Neuronal stem cell (in vitro differentiated cells): ENCODE results near the gene SNX30.

ENCODE experiments used
- DNase-seq: peaks from one replicate; pipeline ENCODE4 v3.0.0-alpha.2; 2013; ENCODE audit warnings: low spot score
- H2AFZ ChIP-seq: one replicate; pipeline ENCODE4 v1.6.1; 2013; ENCODE audit warnings: mild to moderate bottlenecking, low read length, inconsistent platforms
- H2AK5ac ChIP-seq: 2 replicates; pipeline ENCODE4 v1.6.1; 2013; ENCODE audit warnings: low read depth, mild to moderate bottlenecking, inconsistent platforms, low read length, moderate library complexity, mixed read lengths
- H2BK120ac ChIP-seq: 2 replicates; pipeline ENCODE4 v1.6.1; 2013; ENCODE audit warnings: low read depth, mild to moderate bottlenecking, inconsistent platforms, low read length, moderate library complexity, mixed read lengths
- H2BK12ac ChIP-seq: one replicate; pipeline ENCODE4 v1.6.1; 2013; ENCODE audit warnings: low read length, inconsistent platforms
- H2BK15ac ChIP-seq: 2 replicates; pipeline ENCODE4 v1.6.1; 2013; ENCODE audit warnings: mild to moderate bottlenecking, low read length, inconsistent platforms, mixed read lengths
- H2BK5ac ChIP-seq: one replicate; pipeline ENCODE4 v1.6.1; 2013; ENCODE audit warnings: inconsistent platforms, mild to moderate bottlenecking, low read length, moderate library complexity
- H3K14ac ChIP-seq: one replicate; pipeline ENCODE4 v1.6.1; 2013; ENCODE audit warnings: low read length, inconsistent platforms
- H3K18ac ChIP-seq: 2 replicates; pipeline ENCODE4 v1.6.1; 2013; ENCODE audit warnings: low read length, inconsistent platforms
- H3K23ac ChIP-seq: 2 replicates; pipeline ENCODE4 v1.6.1; 2013; ENCODE audit warnings: low read depth, mild to moderate bottlenecking, mixed read lengths, low read length, inconsistent platforms; ENCODE audit not compliant: poor library complexity
- H3K27ac ChIP-seq: replicated peaks from 3 replicates; pipeline ENCODE4 v1.5.1; 2013; ENCODE audit warnings: low read length, inconsistent platforms
- H3K27me3 ChIP-seq, 3 experiments: 2 replicates each; pipeline ENCODE4 v1.6.1; 2013; ENCODE audit warnings: low read length in 3 of 3, mild to moderate bottlenecking in 2 of 3, inconsistent platforms in 1 of 3, low read depth in 1 of 3, mixed read lengths in 1 of 3, moderate library complexity in 1 of 3; ENCODE audit not compliant: control insufficient read depth in 3 of 3, insufficient read depth in 3 of 3
- H3K36me3 ChIP-seq, 2 donors: replicated peaks in 1 of 2; 2 replicates each; pipeline ENCODE4 v1.6.1; 2013; ENCODE audit warnings: low read length in 2 of 2; ENCODE audit not compliant: control insufficient read depth in 2 of 2, insufficient read depth in 2 of 2
- H3K4ac ChIP-seq: 2 replicates; pipeline ENCODE4 v1.6.1; 2013; ENCODE audit warnings: inconsistent platforms, mild to moderate bottlenecking, low read length, moderate library complexity
- H3K4me1 ChIP-seq, 2 donors: 1 replicate in 1 of 2; 2 replicates in 1 of 2; pipeline ENCODE4 v1.6.1; 2013; ENCODE audit warnings: low read length in 2 of 2, low read depth in 1 of 2; ENCODE audit not compliant: control insufficient read depth in 2 of 2, insufficient read depth in 1 of 2
- H3K4me2 ChIP-seq: one replicate; pipeline ENCODE4 v1.6.1; 2013; ENCODE audit warnings: mild to moderate bottlenecking, low read length, inconsistent platforms; ENCODE audit not compliant: insufficient read depth, poor library complexity, severe bottlenecking
- H3K4me3 ChIP-seq, 2 donors: 2 replicates each; pipeline ENCODE4 v1.5.1; 2013; ENCODE audit warnings: low read length in 2 of 2, mild to moderate bottlenecking in 2 of 2, inconsistent platforms in 1 of 2, moderate library complexity in 1 of 2
- H3K79me1 ChIP-seq: one replicate; pipeline ENCODE4 v1.6.1; 2013; ENCODE audit warnings: low read depth, mild to moderate bottlenecking, inconsistent platforms, low read length, moderate library complexity
- H3K9ac ChIP-seq: one replicate; pipeline ENCODE4 v1.6.1; 2013; ENCODE audit warnings: mild to moderate bottlenecking, low read depth, low read length, inconsistent platforms; ENCODE audit not compliant: poor library complexity
- H3K9me3 ChIP-seq, 2 donors: replicated peaks in 1 of 2; 2 replicates each; pipeline versions ENCODE3 to v1.6.1; 2013; ENCODE audit warnings: low read length in 2 of 2, mild to moderate bottlenecking in 2 of 2, inconsistent platforms in 1 of 2, low read depth in 1 of 2, mixed read lengths in 1 of 2, moderate library complexity in 1 of 2; ENCODE audit not compliant: control insufficient read depth in 2 of 2, insufficient read depth in 1 of 2
- H4K8ac ChIP-seq: one replicate; pipeline ENCODE4 v1.6.1; 2013; ENCODE audit warnings: low read depth, mild to moderate bottlenecking, inconsistent platforms, low read length, moderate library complexity
- H4K91ac ChIP-seq: one replicate; pipeline ENCODE4 v1.6.1; 2013; ENCODE audit warnings: low read length, low read depth, mild to moderate bottlenecking, inconsistent platforms; ENCODE audit not compliant: poor library complexity
- WGBS, 2 donors: extraction: QIAGEN DNeasy Blood & Tissue Kit; methylation state at CpG; one replicate each; pipeline ENCODE4 v1.1.7; 2013; ENCODE audit warnings: missing lambda C conversion rate in 2 of 2, mixed read lengths in 1 of 2; ENCODE audit not compliant: insufficient read length in 2 of 2, insufficient replicate concordance in 1 of 2; ENCODE audit errors: extremely low coverage in 2 of 2; 5-methylcytosine and 5-hydroxymethylcytosine counted together

The SNX30 gene

DNA sequence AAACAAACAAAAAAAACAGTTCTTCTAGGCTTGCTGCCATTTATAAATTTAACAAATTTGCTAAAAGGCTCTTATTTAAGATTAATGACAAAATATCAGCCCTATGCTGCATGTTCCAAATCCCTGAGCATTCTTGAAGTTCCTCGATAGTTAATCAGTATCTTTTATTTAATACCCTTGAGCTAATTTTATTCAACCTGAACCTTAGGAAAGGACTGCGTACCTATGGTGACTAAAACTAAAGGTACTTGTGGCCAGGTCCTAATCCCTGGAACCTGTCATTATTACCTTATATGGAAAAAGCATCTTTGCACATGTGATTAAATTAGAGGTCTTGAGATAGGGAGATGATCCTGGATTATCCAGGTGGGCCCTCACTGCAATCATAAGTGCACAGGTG is 22.2 kb upstream of the SNX30 start:
- Histone ChIP-seq H3K9ac (no peak overlapping the region), H3K9me3 (peaks cover 0 to 3% of the 10 kb centered on the region in 2 donors), H2BK15ac (no peak overlapping the region), H2BK120ac (no peak overlapping the region), H3K4me3 (no peak overlapping the region), H3K4me1 (no peaks in the 10 kb centered on the region), H3K4me2 (no peak overlapping the region), H3K79me1 (no peaks in the 10 kb centered on the region), H3K18ac (no peak overlapping the region), H3K27me3 (no peaks in the 10 kb centered on the region), H3K23ac (no peak overlapping the region), H3K4ac (no peak overlapping the region), H2AK5ac (no peak overlapping the region), H2AFZ (no peak overlapping the region), H2BK12ac (no peak overlapping the region), H3K27ac (no peak overlapping the region), H4K91ac (no peak overlapping the region), H4K8ac (no peak overlapping the region), H2BK5ac (no peak overlapping the region), H3K14ac (no peak overlapping the region), H3K36me3 (no peaks in the 10 kb centered on the region)
- DNase-seq: no peak
- WGBS, 2 donors: no CpG with 5 or more reads among the region's 2 CpGs

DNA sequence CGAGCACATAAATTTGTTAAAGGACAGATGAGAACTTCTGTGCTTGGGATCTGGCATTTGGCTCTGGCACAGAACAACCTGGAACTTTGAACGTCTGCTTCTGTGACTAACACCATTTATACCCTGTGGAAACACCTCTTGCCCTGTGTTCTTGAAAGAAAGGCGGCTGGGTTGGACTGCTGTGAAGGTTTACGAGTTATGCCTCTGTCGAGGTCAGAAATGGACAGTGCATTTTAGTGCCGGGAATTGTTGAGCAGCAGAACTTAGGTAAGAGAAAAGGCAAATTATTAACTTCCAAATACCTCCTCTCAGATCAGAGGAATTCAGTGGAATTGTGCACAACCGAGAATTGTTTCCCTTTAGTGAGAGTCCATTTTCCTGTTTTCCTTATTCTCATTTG is 18.6 kb upstream of the SNX30 start:
- Histone ChIP-seq H3K23ac (no peak overlapping the region), H3K79me1 (no peaks in the 10 kb centered on the region), H2BK120ac (no peak overlapping the region), H4K91ac (no peak overlapping the region), H3K14ac (no peak overlapping the region), H3K27me3 (no peaks in the 10 kb centered on the region), H3K4me1 (no peaks in the 10 kb centered on the region), H3K4ac (no peak overlapping the region), H2BK12ac (no peak overlapping the region), H3K36me3 (no peaks in the 10 kb centered on the region), H3K18ac (no peak overlapping the region), H3K9me3 (peaks cover 0 to 3% of the 10 kb centered on the region in 2 donors), H2AFZ (no peak overlapping the region), H3K4me2 (no peak overlapping the region), H3K9ac (no peak overlapping the region), H4K8ac (no peak overlapping the region), H3K27ac (no peak overlapping the region), H2BK5ac (no peak overlapping the region), H3K4me3 (no peak overlapping the region), H2BK15ac (no peak overlapping the region), H2AK5ac (no peak overlapping the region)
- WGBS, 2 donors: no CpG with 5 or more reads among the region's 7 CpGs
- DNase-seq: no peak

DNA sequence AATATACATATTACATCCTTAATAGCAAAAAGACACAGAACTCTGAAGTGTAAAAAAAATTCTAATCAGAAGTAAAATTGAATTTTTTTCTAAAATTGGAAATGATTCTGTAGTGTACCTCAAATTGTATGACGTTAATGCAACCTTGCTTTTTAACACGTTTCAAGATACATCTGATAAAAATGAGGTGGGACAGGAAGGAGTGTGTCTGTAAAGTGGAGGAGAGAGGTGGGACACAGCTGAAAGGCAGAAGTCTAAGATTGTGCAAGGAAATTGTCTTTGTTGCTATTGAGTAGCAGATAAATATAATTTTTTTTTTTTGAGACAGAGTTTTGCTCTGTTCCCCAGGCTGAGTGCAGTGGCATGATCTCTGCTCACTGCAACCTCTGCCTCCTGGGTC is 15.7 kb upstream of the SNX30 start:
- DNase-seq: no peak
- no peaks in the 10 kb centered on the region for H3K9me3 ChIP-seq
- no peak overlapping the region for H2BK12ac ChIP-seq
- no peak overlapping the region for H3K23ac ChIP-seq
- no peaks in the 10 kb centered on the region for H3K4me1 ChIP-seq
- no peak overlapping the region for H3K4ac ChIP-seq
- no peak overlapping the region for H4K91ac ChIP-seq
- no peaks in the 10 kb centered on the region for H3K27me3 ChIP-seq
- H2BK5ac ChIP-seq: no peak overlapping the region
- no peak overlapping the region for H3K4me2 ChIP-seq
- no peaks in the 10 kb centered on the region for H3K79me1 ChIP-seq
- no peak overlapping the region for H4K8ac ChIP-seq
- H2AFZ ChIP-seq: no peak overlapping the region
- H2BK15ac ChIP-seq: no peak overlapping the region
- H3K9ac ChIP-seq: no peak overlapping the region
- H3K14ac ChIP-seq: no peak overlapping the region
- H2BK120ac ChIP-seq: no peak overlapping the region
- H3K18ac ChIP-seq: no peak overlapping the region
- H2AK5ac ChIP-seq: no peak overlapping the region
- H3K4me3 ChIP-seq: no peak overlapping the region
- WGBS, 2 donors: no CpG with 5 or more reads among the region's 2 CpGs
- no peaks in the 10 kb centered on the region for H3K36me3 ChIP-seq
- no peak overlapping the region for H3K27ac ChIP-seq

DNA sequence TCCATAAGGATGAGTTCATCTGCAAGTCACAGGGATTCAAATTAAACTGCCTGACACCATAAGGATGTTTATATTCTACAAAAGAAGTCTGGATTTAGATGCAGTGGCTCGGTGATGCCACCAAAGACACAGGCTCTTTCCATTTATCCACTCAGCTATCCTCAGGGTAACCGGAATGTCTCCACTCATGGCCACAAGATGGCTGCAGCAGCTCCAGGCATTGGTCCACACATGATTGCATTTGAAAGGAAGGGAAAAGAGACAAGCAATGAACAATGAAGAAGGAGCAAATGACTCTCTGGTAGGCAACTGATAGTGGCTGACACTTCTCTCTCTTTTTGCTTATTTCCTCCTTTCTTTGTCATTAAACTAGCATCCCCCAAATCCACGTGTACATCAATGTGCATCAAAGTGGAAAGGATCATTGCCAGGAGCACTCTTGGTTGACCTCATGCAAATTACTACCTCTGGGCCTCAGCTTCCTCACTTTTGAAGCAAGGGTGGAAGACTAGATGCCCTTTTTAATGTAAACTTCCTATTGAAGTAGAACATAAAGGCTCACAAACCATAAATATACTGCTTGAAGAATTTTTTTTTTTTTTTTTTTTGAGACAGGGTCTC is 7.2 kb upstream of the SNX30 start:
- no peak overlapping the region for H2BK15ac ChIP-seq
- no peak overlapping the region for H3K18ac ChIP-seq
- no peak for DNase-seq
- no peak overlapping the region for H3K4ac ChIP-seq
- H3K36me3 ChIP-seq: no peaks in the 10 kb centered on the region
- no CpG with 5 or more reads among the region's 3 CpGs for WGBS, 2 donors
- H3K14ac ChIP-seq: no peak overlapping the region
- H2AFZ ChIP-seq: no peak overlapping the region
- no peak overlapping the region for H3K4me2 ChIP-seq
- no peak overlapping the region for H3K23ac ChIP-seq
- H3K4me1 ChIP-seq: peaks cover 0 to 2% of the 10 kb centered on the region in 2 donors
- no peak overlapping the region for H3K4me3 ChIP-seq
- no peaks in the 10 kb centered on the region for H3K79me1 ChIP-seq
- H3K27ac ChIP-seq: no peak overlapping the region
- H3K27me3 ChIP-seq: no peaks in the 10 kb centered on the region
- no peak overlapping the region for H3K9ac ChIP-seq
- H2BK120ac ChIP-seq: no peak overlapping the region
- H2BK12ac ChIP-seq: no peak overlapping the region
- H4K91ac ChIP-seq: no peak overlapping the region
- no peaks in the 10 kb centered on the region for H3K9me3 ChIP-seq
- no peak overlapping the region for H2BK5ac ChIP-seq
- H4K8ac ChIP-seq: no peak overlapping the region
- no peak overlapping the region for H2AK5ac ChIP-seq
